A549 treated with CpdA at 1 μM for 4 hours (cell line): Measurements from ENCODE around the gene TRAT1. TPM values are rescaled to one million over a fixed set of nuclear protein-coding genes. Genes with fewer than 3 reads are reported as not detected.

Experiments used
- total RNA-seq: library from RNA; stranded (reverse); fragments of 200-300 nt; extraction: Qiagen RNA extraction; gene quantifications from 5 replicates; pipeline ENCODE4 v1.2.3, GENCODE V29; 2022; ENCODE audit warnings: low read depth

TRAT1 gene, protein sequence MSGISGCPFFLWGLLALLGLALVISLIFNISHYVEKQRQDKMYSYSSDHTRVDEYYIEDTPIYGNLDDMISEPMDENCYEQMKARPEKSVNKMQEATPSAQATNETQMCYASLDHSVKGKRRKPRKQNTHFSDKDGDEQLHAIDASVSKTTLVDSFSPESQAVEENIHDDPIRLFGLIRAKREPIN
- not detected in 5 replicates for total RNA-seq

GRCh38 chr3:108822123-108822897 lies at the start of gene TRAT1:
TRAT1 (plus strand) TSS chr3:108822786; CDS start chr3:108822928, 142 bp downstream.

Other genes starting within 250 kb of the TRAT1 start
- 17.3 to 24.4 TPM (median 22.8 TPM) in 5 replicates for gene CIP2A, start 233.3 kb upstream of the TRAT1 start, total RNA-seq
- 4.4 to 5.0 TPM (median 4.6 TPM) in 5 replicates for gene DZIP3, start 233.1 kb upstream of the TRAT1 start, total RNA-seq
- gene RETNLB, start 65.4 kb upstream of the TRAT1 start, total RNA-seq: not detected in 5 replicates
- not detected in 5 replicates for gene GUCA1C, start 131.1 kb downstream of the TRAT1 start, total RNA-seq